Activated CD8-positive, alpha-beta T cell treated with anti-CD3 and anti-CD28 coated beads for 36 hours (primary cell): ENCODE results near the gene XRCC3. TPM values are rescaled to one million over a fixed set of nuclear protein-coding genes. Genes with fewer than 3 reads are reported as not detected.

Experiments used
- ATAC-seq: fragments of 200-7000 bp; cut with Tn5 transposase; one replicate; pipeline ENCODE4 v1.10.0; 2021; ENCODE audit warnings: mild to moderate bottlenecking, moderate library complexity
- CTCF ChIA-PET: fragments of 350-600 bp; sonication (Branson Sonifier 250); formaldehyde crosslinking; loops from one replicate; lab custom pipeline; 2021; ENCODE audit warnings: antibody characterized with exemption; lab: Charles Lee
- POLR2A ChIA-PET: fragments of 350-600 bp; sonication (Branson Sonifier 250); formaldehyde crosslinking; loops from one replicate; lab custom pipeline; 2021; ENCODE audit warnings: antibody characterized with exemption; lab: Charles Lee
- DNase-seq: peaks from one replicate; pipeline ENCODE4 v3.0.0-alpha.2; 2020
- H3K27ac Mint-ChIP-seq: one replicate; pipeline ENCODE4 v1.8.0; 2021; ENCODE audit warnings: mild to moderate bottlenecking, mixed read lengths
- H3K27me3 Mint-ChIP-seq: one replicate; pipeline ENCODE4 v1.8.0; 2021; ENCODE audit warnings: mixed read lengths
- H3K36me3 Mint-ChIP-seq: one replicate; pipeline ENCODE4 v1.8.0; 2021; ENCODE audit warnings: low read depth, mixed read lengths
- H3K4me1 Mint-ChIP-seq: one replicate; pipeline ENCODE4 v1.8.0; 2021; ENCODE audit warnings: low read depth, mixed read lengths
- H3K4me3 Mint-ChIP-seq: one replicate; pipeline ENCODE4 v1.8.0; 2021; ENCODE audit warnings: mild to moderate bottlenecking, moderate library complexity, mixed read lengths
- H3K9me3 Mint-ChIP-seq: one replicate; pipeline ENCODE4 v1.8.0; 2021; ENCODE audit warnings: mixed read lengths
- intact Hi-C: fragments of 100-400 bp; cut with micrococcal nuclease; formaldehyde crosslinking; loops from one replicate; pipeline ENCODE4 v1.10.0; 2022
- total RNA-seq, 2 experiments: library from RNA; stranded (reverse); gene quantifications; one replicate each; pipeline ENCODE4 v1.2.3, GENCODE V29; 2021
- TF ChIP-seq, protein P1 (sequence below): fragments of 200-600 bp; IDR thresholded peaks from one replicate; pipeline ENCODE4 v1.8.0; 2022; ENCODE audit warnings: antibody characterized with exemption, mild to moderate bottlenecking

The XRCC3 gene
- total RNA-seq, 2 experiments from 2014 or later = 47.3 to 55.2 TPM

DNA sequence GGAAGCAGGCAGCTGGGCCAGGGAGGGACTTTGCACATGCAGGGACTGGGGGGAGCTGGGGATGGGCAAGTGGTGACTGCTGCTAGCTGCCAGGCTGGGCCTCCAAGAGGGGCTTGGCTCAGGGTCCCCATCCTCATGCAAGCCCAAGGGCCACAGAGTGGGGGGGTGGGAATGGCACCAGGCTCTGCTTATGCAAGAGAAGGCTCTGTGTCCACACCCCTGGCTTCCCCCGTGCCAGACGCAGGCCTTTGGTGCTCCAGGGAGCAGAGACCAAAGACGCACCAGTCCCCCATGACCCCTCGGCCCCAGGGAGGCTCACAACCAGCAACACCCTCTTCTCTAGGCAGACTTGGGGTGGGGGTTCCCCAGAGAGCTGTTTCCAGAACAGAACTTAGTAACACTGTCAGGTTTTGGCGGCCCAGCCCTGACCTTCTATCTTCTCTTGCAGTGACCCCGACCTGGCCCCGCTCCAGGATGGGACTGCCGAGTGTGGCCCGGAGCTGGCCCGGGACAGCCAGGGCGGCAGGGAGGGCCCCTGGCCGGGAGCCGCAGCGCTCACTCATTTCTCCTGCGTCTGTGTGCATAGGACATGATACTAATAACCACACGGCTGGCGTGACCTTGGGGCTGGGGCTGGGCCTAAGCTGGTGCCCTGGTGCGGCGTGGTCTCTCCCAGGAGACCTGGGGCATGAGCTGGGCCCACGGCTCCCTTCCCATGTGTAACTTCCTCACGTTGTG is 14.3 kb downstream of the XRCC3 start:
- peaks cover 20% of the 10 kb centered on the region for H3K36me3 Mint-ChIP-seq
- ChIA-PET POLR2A (interaction anchor here (1.3 to 6.2 kb wide), 3 partner anchors 10 to 14 kb away, joined by 3 to 41 read pairs (median 6); partner anchors contain the start of genes XRCC3 and ZFYVE21), CTCF (no interaction called here)
- H3K9me3 Mint-ChIP-seq = no peaks in the 10 kb centered on the region
- no peak overlapping the region for H3K4me3 Mint-ChIP-seq
- ATAC-seq (no peak), DNase-seq (no peak)
- intact Hi-C loops = no loop called here
- H3K27me3 Mint-ChIP-seq = no peaks in the 10 kb centered on the region
- H3K27ac Mint-ChIP-seq = no peak overlapping the region
- peaks cover 6% of the 10 kb centered on the region for H3K4me1 Mint-ChIP-seq
- TF ChIP-seq, protein P1, sequence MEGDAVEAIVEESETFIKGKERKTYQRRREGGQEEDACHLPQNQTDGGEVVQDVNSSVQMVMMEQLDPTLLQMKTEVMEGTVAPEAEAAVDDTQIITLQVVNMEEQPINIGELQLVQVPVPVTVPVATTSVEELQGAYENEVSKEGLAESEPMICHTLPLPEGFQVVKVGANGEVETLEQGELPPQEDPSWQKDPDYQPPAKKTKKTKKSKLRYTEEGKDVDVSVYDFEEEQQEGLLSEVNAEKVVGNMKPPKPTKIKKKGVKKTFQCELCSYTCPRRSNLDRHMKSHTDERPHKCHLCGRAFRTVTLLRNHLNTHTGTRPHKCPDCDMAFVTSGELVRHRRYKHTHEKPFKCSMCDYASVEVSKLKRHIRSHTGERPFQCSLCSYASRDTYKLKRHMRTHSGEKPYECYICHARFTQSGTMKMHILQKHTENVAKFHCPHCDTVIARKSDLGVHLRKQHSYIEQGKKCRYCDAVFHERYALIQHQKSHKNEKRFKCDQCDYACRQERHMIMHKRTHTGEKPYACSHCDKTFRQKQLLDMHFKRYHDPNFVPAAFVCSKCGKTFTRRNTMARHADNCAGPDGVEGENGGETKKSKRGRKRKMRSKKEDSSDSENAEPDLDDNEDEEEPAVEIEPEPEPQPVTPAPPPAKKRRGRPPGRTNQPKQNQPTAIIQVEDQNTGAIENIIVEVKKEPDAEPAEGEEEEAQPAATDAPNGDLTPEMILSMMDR = no peak

DNA sequence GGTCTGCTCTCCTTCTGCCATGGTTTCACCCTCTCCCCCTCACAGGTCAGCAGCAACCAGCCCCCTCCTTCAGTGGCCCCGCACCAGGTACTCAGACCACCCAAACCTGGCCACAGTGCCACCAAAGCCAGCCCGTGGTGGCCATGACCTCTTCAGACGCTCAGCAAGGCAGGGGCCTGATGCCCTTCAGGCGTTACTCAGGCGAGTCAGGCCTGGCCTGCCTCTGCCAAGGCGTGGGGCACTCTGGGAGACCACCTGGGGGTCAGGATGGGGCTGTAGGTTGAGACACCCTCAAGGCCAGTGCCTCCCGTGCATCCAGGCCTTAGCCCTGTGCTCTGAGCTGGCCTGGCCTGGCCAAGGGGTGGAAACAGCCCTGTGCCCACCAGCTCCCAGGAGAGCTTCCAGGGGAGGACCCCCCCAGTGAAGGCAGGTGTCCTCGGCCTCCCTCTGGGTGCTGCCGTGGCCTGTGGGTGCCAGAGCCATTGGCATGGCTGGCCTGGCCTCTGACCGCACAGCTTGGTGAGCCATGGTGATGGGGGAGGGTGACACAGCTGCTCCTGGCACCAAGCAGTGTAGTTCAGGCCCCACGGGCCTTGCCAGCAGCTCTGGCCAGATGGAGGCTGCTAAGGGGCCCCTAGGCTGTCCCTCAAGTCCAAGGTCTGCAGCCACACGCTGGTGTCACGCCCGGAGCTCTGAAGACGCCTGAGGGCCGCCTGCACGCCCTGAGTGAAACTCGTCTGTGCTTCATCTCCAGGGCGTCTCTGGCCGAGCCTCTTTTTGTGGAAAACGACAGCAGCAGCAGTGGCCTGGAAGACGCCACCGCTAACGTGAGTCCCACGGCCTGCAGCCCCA is 15.1 kb downstream of the XRCC3 start:
- TF ChIP-seq, protein P1 = no peak
- intact Hi-C loops = no loop called here
- Mint-ChIP-seq H3K4me3 (no peak overlapping the region), H3K4me1 (peaks cover 6% of the 10 kb centered on the region), H3K27me3 (no peaks in the 10 kb centered on the region), H3K9me3 (no peaks in the 10 kb centered on the region), H3K27ac (no peak overlapping the region), H3K36me3 (peaks cover 19% of the 10 kb centered on the region)
- ChIA-PET POLR2A (interaction anchor here (0.9 to 6.2 kb wide), 5 partner anchors 9 to 22 kb away, joined by 3 to 41 read pairs (median 3); partner anchors contain the start of genes XRCC3 and ZFYVE21), CTCF (no interaction called here)
- ATAC-seq = no peak
- DNase-seq = no peak

DNA sequence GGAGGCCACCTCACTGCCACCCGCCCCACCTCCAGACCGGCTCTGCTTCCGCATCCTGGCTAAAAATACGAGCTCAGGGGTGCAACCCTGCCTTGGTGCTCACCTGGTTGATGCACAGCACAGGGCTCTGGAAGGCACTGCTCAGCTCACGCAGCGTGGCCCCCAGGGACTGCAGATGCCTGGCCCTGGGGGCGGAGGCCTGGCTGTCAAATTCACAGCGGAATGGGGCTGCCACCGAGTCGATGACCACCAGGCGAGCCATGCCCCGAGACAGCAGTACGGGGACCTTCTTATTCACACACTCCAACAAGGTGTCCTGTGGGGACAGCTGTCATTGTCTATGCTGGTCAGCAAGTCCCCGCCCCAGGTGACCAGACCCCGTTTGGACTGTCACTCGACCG is 16.0 kb downstream of the XRCC3 start:
- peaks cover 16% of the 10 kb centered on the region for H3K36me3 Mint-ChIP-seq
- H3K4me3 Mint-ChIP-seq = no peak overlapping the region
- no peak overlapping the region for H3K27ac Mint-ChIP-seq
- peaks cover 6% of the 10 kb centered on the region for H3K4me1 Mint-ChIP-seq
- DNase-seq (no peak), ATAC-seq (no peak)
- TF ChIP-seq, protein P1 = no peak
- ChIA-PET POLR2A (interaction anchor here (0.6 to 6.2 kb wide), 4 partner anchors 9 to 136 kb away, joined by 3 to 41 read pairs (median 4); partner anchors contain the start of genes XRCC3 and ZFYVE21), CTCF (no interaction called here)
- intact Hi-C loops = no loop called here
- H3K27me3 Mint-ChIP-seq = no peaks in the 10 kb centered on the region
- H3K9me3 Mint-ChIP-seq = no peaks in the 10 kb centered on the region

DNA sequence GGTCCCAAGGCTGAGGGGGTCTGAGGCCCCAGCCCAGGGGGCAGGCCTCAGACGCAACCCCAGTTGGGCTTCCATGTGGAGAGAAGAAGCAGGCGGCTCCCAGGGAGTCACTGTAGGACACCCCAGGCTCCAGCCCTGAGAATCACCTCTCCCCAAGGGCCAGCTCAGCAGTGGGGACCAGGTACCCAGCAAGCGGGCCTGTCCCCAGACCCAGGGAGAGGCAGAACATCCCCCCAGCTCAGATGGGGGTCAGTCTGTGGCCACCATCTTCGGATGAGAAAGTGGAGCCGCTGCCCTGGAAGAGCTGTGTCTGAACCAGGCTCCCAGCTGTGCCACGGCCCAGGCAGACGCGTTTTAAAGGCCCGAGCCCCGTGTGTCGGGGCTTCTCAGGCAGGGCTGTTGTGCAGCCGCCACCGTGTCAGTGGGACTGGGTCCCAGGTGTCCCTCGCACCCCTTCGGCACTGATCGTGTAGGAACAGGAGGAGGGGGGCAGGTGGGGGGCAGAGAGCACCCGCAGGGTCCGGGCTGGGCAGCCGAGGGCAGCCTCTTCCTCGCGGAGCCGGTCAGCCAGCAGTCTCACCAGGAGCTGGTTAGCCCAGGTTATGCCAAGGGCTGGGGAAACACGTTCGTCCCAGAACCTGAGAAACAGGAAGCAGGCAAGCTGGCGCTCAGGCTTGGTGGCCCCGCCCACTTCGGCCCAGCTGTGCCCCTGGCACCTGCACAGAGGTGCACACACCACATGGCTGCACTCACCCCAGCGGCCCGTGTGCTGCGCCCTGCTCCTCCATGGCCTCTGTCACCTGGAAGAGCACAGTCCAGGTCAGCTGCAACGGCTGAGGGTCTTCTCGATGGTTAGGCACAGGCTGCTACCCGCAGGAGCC is 16.6 kb downstream of the XRCC3 start:
- POLR2A ChIA-PET = interaction anchor here (1.2 to 6.2 kb wide), 3 partner anchors 11 to 15 kb away, joined by 4 to 41 read pairs (median 7); partner anchors contain the start of genes XRCC3 and ZFYVE21
- no peaks in the 10 kb centered on the region for H3K27me3 Mint-ChIP-seq
- ATAC-seq = no peak
- no peak for DNase-seq
- H3K4me1 Mint-ChIP-seq = peaks cover 6% of the 10 kb centered on the region
- TF ChIP-seq, protein P1 = no peak
- no peaks in the 10 kb centered on the region for H3K9me3 Mint-ChIP-seq
- intact Hi-C loops = no loop called here
- H3K4me3 Mint-ChIP-seq = no peak overlapping the region
- H3K36me3 Mint-ChIP-seq = peaks cover 12% of the 10 kb centered on the region
- H3K27ac Mint-ChIP-seq = no peak overlapping the region
- CTCF ChIA-PET = no interaction called here
